HFFc6 (cell line): ENCODE data around the gene UBE2L6. TPM values are rescaled to one million over a fixed set of nuclear protein-coding genes. Genes with fewer than 3 reads are reported as not detected.
A peak's percentile ranks its signal among the peaks of the same experiment; 100 is the strongest.

Source experiments
- DNase-seq: peaks from one replicate; pipeline ENCODE4 v3.0.0-alpha.2; 2018
- H3K27ac Mint-ChIP-seq: 2 replicates; pipeline ENCODE4 v1.8.0; 2020; ENCODE audit warnings: mild to moderate bottlenecking, mixed read lengths
- H3K27me3 Mint-ChIP-seq: 2 replicates; pipeline ENCODE4 v1.8.0; 2021; ENCODE audit warnings: mild to moderate bottlenecking, moderate library complexity, mixed read lengths; ENCODE audit not compliant: insufficient read depth
- H3K36me3 Mint-ChIP-seq: 2 replicates; pipeline ENCODE4 v1.8.0; 2021; ENCODE audit warnings: low read depth, mixed read lengths
- H3K4me1 Mint-ChIP-seq: 2 replicates; pipeline ENCODE4 v1.8.0; 2020; ENCODE audit warnings: low read depth, mixed read lengths
- H3K4me3 Mint-ChIP-seq: 2 replicates; pipeline ENCODE4 v1.8.0; 2020; ENCODE audit warnings: mild to moderate bottlenecking, moderate library complexity, mixed read lengths
- H3K9me3 Mint-ChIP-seq: 2 replicates; pipeline ENCODE4 v1.8.0; 2020; ENCODE audit warnings: mild to moderate bottlenecking, mixed read lengths
- CTCF ChIP-seq: fragments of 200-600 bp; sonication (generic); IDR thresholded peaks from 2 replicates; pipeline ENCODE4 v1.5.0; 2021; ENCODE audit warnings: antibody characterized with exemption, mild to moderate bottlenecking
- total RNA-seq, 6 experiments: library from RNA; stranded (reverse); fragmentation: NEBNext Ultra II Directional; extraction: Animal tissue kit (Norgen Biotek cat#: 25700); gene quantifications; 2 replicates in 1 of 6; 3 replicates in 5 of 6; pipeline ENCODE4 v1.2.3, GENCODE V29; 2021

UBE2L6 gene
- total RNA-seq, 6 experiments from 2014 or later, result 34.1 to 46.5 (median 43.3) TPM

- Mint-ChIP-seq H3K27me3 (no peaks in the 10 kb centered on the region; the same call in none of the 2 replicates), H3K4me3 (peak within 1 kb of the TSS; percentile 94), H3K27ac (peak within 1 kb of the TSS; percentile 79), H3K9me3 (no peaks in the 10 kb centered on the region), H3K36me3 (peaks cover 4% of the 10 kb centered on the region; the same call in 1 of the 2 replicates), H3K4me1 (peaks cover 22% of the 10 kb centered on the region)
- DNase-seq, result peak; percentile 96
- TF ChIP-seq CTCF, result no peak
These were observed 36.6 kb downstream of the UBE2L6 start, which contains the start of gene TIMM10 for GRCh38 chr11:57530596-57531507. Gene TIMM10 (minus strand): TSS chr11:57530754. CDS start chr11:57530189, 565 bp downstream.

- no peak for DNase-seq
- Mint-ChIP-seq H3K36me3 (peaks cover 7% of the 10 kb centered on the region), H3K4me3 (peak overlapping the region; percentile 94), H3K4me1 (peaks cover 22% of the 10 kb centered on the region), H3K27me3 (no peaks in the 10 kb centered on the region; the same call in none of the 2 replicates), H3K9me3 (no peaks in the 10 kb centered on the region), H3K27ac (peak overlapping the region; percentile 79)
- no peak for TF ChIP-seq CTCF
These were observed 37.3 kb downstream of the UBE2L6 start for GRCh38 chr11:57530215-57530595.

GRCh38 chr11:57529012-57529411 lies 38.5 kb downstream of the UBE2L6 start:
- Mint-ChIP-seq H3K27me3 (no peaks in the 10 kb centered on the region; the same call in 1 of the 2 replicates), H3K4me1 (peaks cover 22% of the 10 kb centered on the region), H3K27ac (no peak overlapping the region), H3K4me3 (no peak overlapping the region), H3K9me3 (no peaks in the 10 kb centered on the region), H3K36me3 (peaks cover 12% of the 10 kb centered on the region)
- no peak for TF ChIP-seq CTCF
- DNase-seq, result no peak

- Mint-ChIP-seq H3K27ac (no peak overlapping the region), H3K27me3 (no peaks in the 10 kb centered on the region; the same call in 1 of the 2 replicates), H3K36me3 (peaks cover 12% of the 10 kb centered on the region), H3K9me3 (no peaks in the 10 kb centered on the region), H3K4me3 (no peak overlapping the region), H3K4me1 (peaks cover 22% of the 10 kb centered on the region)
- DNase-seq, result peak; percentile 41
- peak; percentile 98 for TF ChIP-seq CTCF
These were observed 40.3 kb downstream of the UBE2L6 start for GRCh38 chr11:57527056-57527631.

GRCh38 chr11:57523419-57523818 lies 44.1 kb downstream of the UBE2L6 start:
- Mint-ChIP-seq H3K9me3 (no peaks in the 10 kb centered on the region), H3K4me1 (no peaks in the 10 kb centered on the region)

More at GRCh38 chr11:57523419-57523818, 44.1 kb downstream of the UBE2L6 start:
- peaks cover 3% of the 10 kb centered on the region for H3K27me3 Mint-ChIP-seq
- peaks cover 12% of the 10 kb centered on the region for H3K36me3 Mint-ChIP-seq
- no peak for DNase-seq
- H3K27ac Mint-ChIP-seq, result no peak overlapping the region
- H3K4me3 Mint-ChIP-seq, result no peak overlapping the region
- no peak for TF ChIP-seq CTCF
